ENCODE measurements around the gene COPG1.

GRCh38 chr3:129238945-129239705 is 10.3 kb upstream of the COPG1 start:
- TF ChIP-seq CTCF (conservative IDR thresholded peaks at IDR 0.05; ENCODE audit: low read depth, low read length) (no peak; the same call in 1 of the 2 replicates), MAFK (IDR thresholded peaks at IDR 0.05; ENCODE audit: low read depth, low read length) (no peak), RFX5 (IDR thresholded peaks at IDR 0.05; ENCODE audit: low read depth, low read length) (no peak), USF2 (IDR thresholded peaks at IDR 0.05; ENCODE audit: low read depth, low read length) (no peak), ELK1 (IDR thresholded peaks at IDR 0.05; ENCODE audit: borderline replicate concordance, low read depth, low read length) (no peak), FOS (IDR thresholded peaks at IDR 0.05; ENCODE audit: low read depth, low read length) (no peak), RAD21 (IDR thresholded peaks at IDR 0.05; ENCODE audit: low read length) (no peak)

All from IMR-90 (cell line).